IMR-90 (cell line): ENCODE data around the gene NMS. TPM values are rescaled to one million over a fixed set of nuclear protein-coding genes. Genes with fewer than 3 reads are reported as not detected.

Experiments
- ATAC-seq: fragments of 200-7000 bp; cut with Tn5 transposase; 2 replicates; pipeline ENCODE4 v1.9.1; 2020; ENCODE audit warnings: low read depth, mild to moderate bottlenecking, moderate library complexity
- BruUV-seq: library from RNA; stranded (reverse); fragments of 400-500 nt; replicated peaks from 2 replicates; lab custom pipeline; 2021; lab: Mats Ljungman, UMichigan
- CTCF ChIA-PET: fragments of 300-600 bp; formaldehyde crosslinking; extraction: SDS; loops from one replicate; lab custom pipeline; 2021; ENCODE audit warnings: antibody characterized with exemption; lab: Yijun Ruan, JAX
- POLR2A ChIA-PET: fragments of 300-600 bp; sonication (Branson Sonifier 250); formaldehyde crosslinking; loops from one replicate; lab custom pipeline; 2022; ENCODE audit warnings: antibody characterized with exemption; ENCODE audit not compliant: unreplicated experiment; lab: Charles Lee
- DNase-seq: peaks from one replicate; pipeline ENCODE4 v3.0.0; 2013
- H2AFZ ChIP-seq: replicated peaks from 2 replicates; pipeline ENCODE3; 2013; ENCODE audit warnings: low read length, mild to moderate bottlenecking; ENCODE audit not compliant: poor library complexity
- H2AK5ac ChIP-seq: 2 replicates; pipeline ENCODE4 v1.6.1; 2013; ENCODE audit warnings: low read depth, low read length, inconsistent platforms
- H2AK9ac ChIP-seq: replicated peaks from 2 replicates; pipeline ENCODE3; 2013; ENCODE audit warnings: mild to moderate bottlenecking, low read depth, low read length, moderate library complexity; ENCODE audit not compliant: poor library complexity
- H2BK120ac ChIP-seq: 2 replicates; pipeline ENCODE4 v1.6.1; 2013; ENCODE audit warnings: low read depth, low read length, inconsistent platforms
- H2BK15ac ChIP-seq: 3 replicates; pipeline ENCODE4 v1.6.1; 2013; ENCODE audit warnings: low read depth, low read length, inconsistent platforms
- H2BK20ac ChIP-seq: 2 replicates; pipeline ENCODE4 v1.6.1; 2013; ENCODE audit warnings: low read depth, mild to moderate bottlenecking, inconsistent platforms, low read length, moderate library complexity
- H2BK5ac ChIP-seq: 2 replicates; pipeline ENCODE4 v1.6.1; 2013; ENCODE audit warnings: mild to moderate bottlenecking, low read depth, low read length, inconsistent platforms; ENCODE audit not compliant: poor library complexity, severe bottlenecking
- H3K14ac ChIP-seq: replicated peaks from 2 replicates; pipeline ENCODE4 v1.6.1; 2013; ENCODE audit warnings: low read depth, low read length, inconsistent platforms
- H3K18ac ChIP-seq: 2 replicates; pipeline ENCODE4 v1.6.1; 2013; ENCODE audit warnings: low read depth, low read length, control low read depth
- H3K23ac ChIP-seq: 2 replicates; pipeline ENCODE4 v1.6.1; 2013; ENCODE audit warnings: low read depth, low read length, inconsistent platforms
- H3K27ac ChIP-seq: 2 replicates; pipeline ENCODE4 v1.5.1; 2013; ENCODE audit warnings: mild to moderate bottlenecking, control low read depth, low read length; ENCODE audit not compliant: insufficient read depth
- H3K27me3 ChIP-seq: 2 replicates; pipeline ENCODE4 v1.6.1; 2013; ENCODE audit warnings: low read length; ENCODE audit not compliant: control insufficient read depth, insufficient read depth
- H3K36me3 ChIP-seq: 2 replicates; pipeline ENCODE4 v1.6.1; 2013; ENCODE audit warnings: low read length, mixed read lengths; ENCODE audit not compliant: control insufficient read depth, insufficient read depth
- H3K4ac ChIP-seq: 2 replicates; pipeline ENCODE4 v1.6.1; 2013; ENCODE audit warnings: low read depth, low read length, inconsistent platforms
- H3K4me1 ChIP-seq: 2 replicates; pipeline ENCODE4 v1.6.1; 2013; ENCODE audit warnings: low read length, mixed read lengths; ENCODE audit not compliant: control insufficient read depth, insufficient read depth
- H3K4me2 ChIP-seq: 2 replicates; pipeline ENCODE4 v1.6.1; 2013; ENCODE audit warnings: low read depth, mild to moderate bottlenecking, control low read depth, low read length, moderate library complexity
- H3K4me3 ChIP-seq: 2 replicates; pipeline ENCODE4 v1.5.1; 2013; ENCODE audit warnings: low read depth, mild to moderate bottlenecking, control low read depth, low read length, moderate library complexity; ENCODE audit not compliant: insufficient read depth
- H3K56ac ChIP-seq: 2 replicates; pipeline ENCODE4 v1.6.1; 2013; ENCODE audit warnings: low read length, inconsistent platforms; ENCODE audit not compliant: insufficient read depth; ENCODE audit errors: extremely low read depth
- H3K79me1 ChIP-seq, 2 experiments: 2 replicates each; pipeline ENCODE4 v1.6.1; 2013; ENCODE audit warnings: low read length in 2 of 2, inconsistent platforms in 1 of 2, low read depth in 1 of 2
- H3K9ac ChIP-seq: 2 replicates; pipeline ENCODE4 v1.6.1; 2013; ENCODE audit warnings: low read depth, low read length, control low read depth
- H3K9me1 ChIP-seq: 2 replicates; pipeline ENCODE4 v1.6.1; 2013; ENCODE audit warnings: low read length, inconsistent platforms; ENCODE audit not compliant: insufficient read depth
- H3K9me3 ChIP-seq: 2 replicates; pipeline ENCODE4 v1.6.1; 2013; ENCODE audit warnings: low read length; ENCODE audit not compliant: control insufficient read depth, insufficient read depth
- H4K20me1 ChIP-seq: 2 replicates; pipeline ENCODE4 v1.6.1; 2013; ENCODE audit warnings: low read length, inconsistent platforms; ENCODE audit not compliant: insufficient read depth
- H4K5ac ChIP-seq: 2 replicates; pipeline ENCODE4 v1.6.1; 2013; ENCODE audit warnings: mild to moderate bottlenecking, low read depth, low read length, control low read depth
- H4K8ac ChIP-seq, 2 experiments: 2 replicates each; pipeline ENCODE4 v1.6.1; 2013; ENCODE audit warnings: low read depth in 2 of 2, low read length in 2 of 2, control low read depth in 1 of 2, inconsistent platforms in 1 of 2
- H4K91ac ChIP-seq: 2 replicates; pipeline ENCODE4 v1.6.1; 2013; ENCODE audit warnings: low read depth, low read length, inconsistent platforms; ENCODE audit not compliant: insufficient read depth
- BHLHE40 ChIP-seq: fragments of 150-350 bp; IDR thresholded peaks from 2 replicates; pipeline ENCODE4 v1.6.1; 2016; ENCODE audit warnings: mild to moderate bottlenecking, low read depth, low read length
- NFE2L2 ChIP-seq: fragments of 150-350 bp; IDR thresholded peaks from 2 replicates; pipeline ENCODE4 v1.6.1; 2016; ENCODE audit warnings: low read depth, mild to moderate bottlenecking, low read length
- USF2 ChIP-seq: fragments of 150-350 bp; IDR thresholded peaks from 2 replicates; pipeline ENCODE4 v1.6.1; 2017; ENCODE audit warnings: mild to moderate bottlenecking, antibody characterized with exemption, low read length, low read depth
- WGBS, 2 experiments: methylation state at CpG; one replicate each; pipeline versions ENCODE4 v1.1.5 to v1.1.7; 2013; ENCODE audit warnings: missing lambda C conversion rate in 2 of 2; ENCODE audit not compliant: insufficient read length in 1 of 2; ENCODE audit errors: extremely low coverage in 2 of 2; 5-methylcytosine and 5-hydroxymethylcytosine counted together
- dilution Hi-C: fragments of 300-500 bp; cut with HindIII; formaldehyde crosslinking; loops from one replicate; pipeline ENCODE4 v1.14.3; 2018; ENCODE audit warnings: low sequenced_read_pairs; ENCODE audit not compliant: unreplicated experiment
- in situ Hi-C: fragments of 300-500 bp; cut with MboI; formaldehyde crosslinking; loops from 3 replicates; pipeline ENCODE4 v1.14.3; 2019; ENCODE audit warnings: low sequenced_read_pairs, inconsistent platforms, mixed read lengths
- intact Hi-C: fragments of 100-400 bp; cut with micrococcal nuclease; formaldehyde crosslinking; loops from 2 replicates; pipeline ENCODE4 v1.10.0; 2022
- polyA plus RNA-seq, 3 experiments: library from polyadenylated mRNA; depleted of rRNA; stranded (reverse); fragments of >200 nt; gene quantifications; 2 replicates each; pipeline ENCODE4 v1.2.3, GENCODE V29; 2012; ENCODE audit warnings: low replicate concordance in 1 of 3
- total RNA-seq: library from RNA; depleted of rRNA; stranded (reverse); fragments of >200 nt; gene quantifications from 2 replicates; pipeline ENCODE4 v1.2.3, GENCODE V29; 2012
- TF ChIP-seq, protein P1 (sequence below): fragments of 150-350 bp; IDR thresholded peaks from 2 replicates; pipeline ENCODE4 v1.6.1; 2016; ENCODE audit warnings: low read depth, mild to moderate bottlenecking, low read length, moderate library complexity, borderline replicate concordance
- TF ChIP-seq, protein P2 (sequence below): conservative IDR thresholded peaks from 2 replicates; pipeline ENCODE4 v1.5.1; 2012; ENCODE audit warnings: mild to moderate bottlenecking, low read depth, low read length, improper control_type of control experiment

NMS gene
- total and polyA plus RNA-seq, 2 of the 4 experiments (the other 2 are of a cell fraction): not detected

DNA sequence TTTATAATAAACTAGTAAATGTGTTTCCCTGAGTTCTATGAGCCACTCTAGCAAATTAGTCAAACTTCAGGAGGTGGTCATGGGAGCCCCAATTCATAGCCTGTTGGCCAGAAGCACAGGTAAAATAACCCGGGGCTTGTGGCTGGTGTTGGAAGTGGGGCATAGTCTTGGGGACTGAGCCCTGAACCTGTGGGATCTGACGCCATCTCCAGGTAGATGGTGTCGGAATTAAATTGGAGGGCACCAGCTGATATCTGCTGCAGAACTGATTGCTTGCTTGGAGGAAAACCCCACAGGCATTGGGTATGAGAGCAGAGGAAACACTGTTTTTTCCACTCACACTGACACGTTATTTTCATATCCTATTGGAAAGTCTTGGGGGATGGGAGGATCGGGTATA lies 14.1 kb downstream of the NMS start:
- WGBS, 2 experiments: 59% methylated on average over 3 of the region's 5 CpGs; no CpG with 5 or more reads in 1 of the 2 experiments
- Histone ChIP-seq H2AFZ (no peak overlapping the region), H4K91ac (no peak overlapping the region), H3K4me1 (no peaks in the 10 kb centered on the region), H3K79me1 (no peaks in the 10 kb centered on the region), H3K9me3 (no peaks in the 10 kb centered on the region), H3K4me3 (no peak overlapping the region), H2BK120ac (no peak overlapping the region), H3K9ac (no peak overlapping the region), H2AK5ac (no peak overlapping the region), H3K4ac (no peak overlapping the region), H3K27ac (no peak overlapping the region), H3K14ac (no peak overlapping the region), H4K5ac (no peak overlapping the region), H4K8ac (no peak overlapping the region), H3K4me2 (no peak overlapping the region), H2BK20ac (no peak overlapping the region), H3K9me1 (no peaks in the 10 kb centered on the region), H3K56ac (no peak overlapping the region), H3K18ac (no peak overlapping the region), H2BK15ac (no peak overlapping the region), H2BK5ac (no peak overlapping the region), H3K27me3 (peaks cover 5% of the 10 kb centered on the region), H2AK9ac (no peak overlapping the region), H3K23ac (no peak overlapping the region), H3K36me3 (no peaks in the 10 kb centered on the region), H4K20me1 (no peaks in the 10 kb centered on the region)
- dilution Hi-C loops: no loop called here
- no peak for DNase-seq
- BruUV-seq: no TSS peak
- intact Hi-C loops: no loop called here
- ChIA-PET CTCF (no interaction called here), POLR2A (no interaction called here)
- ATAC-seq: no peak
- TF ChIP-seq BHLHE40 (no peak), USF2 (no peak), NFE2L2 (no peak)
- TF ChIP-seq, protein P1, sequence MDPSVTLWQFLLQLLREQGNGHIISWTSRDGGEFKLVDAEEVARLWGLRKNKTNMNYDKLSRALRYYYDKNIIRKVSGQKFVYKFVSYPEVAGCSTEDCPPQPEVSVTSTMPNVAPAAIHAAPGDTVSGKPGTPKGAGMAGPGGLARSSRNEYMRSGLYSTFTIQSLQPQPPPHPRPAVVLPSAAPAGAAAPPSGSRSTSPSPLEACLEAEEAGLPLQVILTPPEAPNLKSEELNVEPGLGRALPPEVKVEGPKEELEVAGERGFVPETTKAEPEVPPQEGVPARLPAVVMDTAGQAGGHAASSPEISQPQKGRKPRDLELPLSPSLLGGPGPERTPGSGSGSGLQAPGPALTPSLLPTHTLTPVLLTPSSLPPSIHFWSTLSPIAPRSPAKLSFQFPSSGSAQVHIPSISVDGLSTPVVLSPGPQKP: no peak
- TF ChIP-seq, protein P2, sequence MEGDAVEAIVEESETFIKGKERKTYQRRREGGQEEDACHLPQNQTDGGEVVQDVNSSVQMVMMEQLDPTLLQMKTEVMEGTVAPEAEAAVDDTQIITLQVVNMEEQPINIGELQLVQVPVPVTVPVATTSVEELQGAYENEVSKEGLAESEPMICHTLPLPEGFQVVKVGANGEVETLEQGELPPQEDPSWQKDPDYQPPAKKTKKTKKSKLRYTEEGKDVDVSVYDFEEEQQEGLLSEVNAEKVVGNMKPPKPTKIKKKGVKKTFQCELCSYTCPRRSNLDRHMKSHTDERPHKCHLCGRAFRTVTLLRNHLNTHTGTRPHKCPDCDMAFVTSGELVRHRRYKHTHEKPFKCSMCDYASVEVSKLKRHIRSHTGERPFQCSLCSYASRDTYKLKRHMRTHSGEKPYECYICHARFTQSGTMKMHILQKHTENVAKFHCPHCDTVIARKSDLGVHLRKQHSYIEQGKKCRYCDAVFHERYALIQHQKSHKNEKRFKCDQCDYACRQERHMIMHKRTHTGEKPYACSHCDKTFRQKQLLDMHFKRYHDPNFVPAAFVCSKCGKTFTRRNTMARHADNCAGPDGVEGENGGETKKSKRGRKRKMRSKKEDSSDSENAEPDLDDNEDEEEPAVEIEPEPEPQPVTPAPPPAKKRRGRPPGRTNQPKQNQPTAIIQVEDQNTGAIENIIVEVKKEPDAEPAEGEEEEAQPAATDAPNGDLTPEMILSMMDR: no peak
- in situ Hi-C loops: no loop called here
